Renal cortical epithelial cell (primary cell): ENCODE data around the gene CLCNKA. TPM values are rescaled to one million over a fixed set of nuclear protein-coding genes. Genes with fewer than 3 reads are reported as not detected.
A peak's percentile ranks its signal among the peaks of the same experiment; 100 is the strongest.

Source experiments
- DNase-seq: peaks from one replicate; pipeline ENCODE4 v3.0.0-alpha.2; 2011; ENCODE audit warnings: low read depth
- total RNA-seq: library from RNA; depleted of rRNA; stranded (reverse); fragments of >200 nt; gene quantifications from 2 replicates; pipeline ENCODE4 v1.2.3, GENCODE V29; 2014

Gene CLCNKA
- total RNA-seq, 1 donor from 2014 or later, result 0.20 TPM

- DNase-seq, result peak; percentile 11
Measured at GRCh38 chr1:16077406-16078245, 55.8 kb downstream of the CLCNKA start.

- peak; percentile 58 for DNase-seq
Measured at GRCh38 chr1:16078925-16079656, 57.3 kb downstream of the CLCNKA start.

GRCh38 chr1:16080422-16081150 is 58.8 kb downstream of the CLCNKA start:
- no peak for DNase-seq

- no peak for DNase-seq
Measured at GRCh38 chr1:16081636-16082035, 59.8 kb downstream of the CLCNKA start.

GRCh38 chr1:16082283-16083038 is 60.6 kb downstream of the CLCNKA start:
- peak; percentile 35 for DNase-seq

- DNase-seq, result no peak
Measured at GRCh38 chr1:16083486-16083885, 61.6 kb downstream of the CLCNKA start.

Other genes starting within 250 kb of the CLCNKA start
- gene UQCRHL, start 214.4 kb upstream of the CLCNKA start, total RNA-seq, result 1.5 and 2.8 TPM in 2 replicates
- 18.6 and 45.6 TPM in 2 replicates for gene SPEN, start 174.3 kb upstream of the CLCNKA start, total RNA-seq
- 30.4 and 31.9 TPM in 2 replicates for gene ZBTB17, start 45.9 kb upstream of the CLCNKA start, total RNA-seq
- gene SRARP, start 17.8 kb upstream of the CLCNKA start, total RNA-seq, result not detected in 2 replicates
- 0.35 TPM in 2 replicates for gene HSPB7, start 4.0 kb upstream of the CLCNKA start, total RNA-seq
- 0.35 and 0.60 TPM in 2 replicates for gene CLCNKB, start 21.7 kb downstream of the CLCNKA start, total RNA-seq
- 0.52 and 1.5 TPM in 2 replicates for gene FAM131C, start 51.6 kb downstream of the CLCNKA start, total RNA-seq
- gene EPHA2, start 134.0 kb downstream of the CLCNKA start, total RNA-seq, result 104 and 146 TPM in 2 replicates
- gene ARHGEF19, start 190.6 kb downstream of the CLCNKA start, total RNA-seq, result 2.3 and 3.3 TPM in 2 replicates
- gene CPLANE2, start 215.1 kb downstream of the CLCNKA start, total RNA-seq, result 3.3 and 10.8 TPM in 2 replicates